GM12872 (cell line): ENCODE results near the gene MAPK8IP3.

Source experiments
- TF ChIP-seq, protein P1 (sequence below): IDR thresholded peaks from 3 replicates; pipeline ENCODE4 v1.5.1; 2011; ENCODE audit warnings: low read depth, mild to moderate bottlenecking, low read length, moderate library complexity; ENCODE audit not compliant: insufficient read depth

The MAPK8IP3 gene, protein sequence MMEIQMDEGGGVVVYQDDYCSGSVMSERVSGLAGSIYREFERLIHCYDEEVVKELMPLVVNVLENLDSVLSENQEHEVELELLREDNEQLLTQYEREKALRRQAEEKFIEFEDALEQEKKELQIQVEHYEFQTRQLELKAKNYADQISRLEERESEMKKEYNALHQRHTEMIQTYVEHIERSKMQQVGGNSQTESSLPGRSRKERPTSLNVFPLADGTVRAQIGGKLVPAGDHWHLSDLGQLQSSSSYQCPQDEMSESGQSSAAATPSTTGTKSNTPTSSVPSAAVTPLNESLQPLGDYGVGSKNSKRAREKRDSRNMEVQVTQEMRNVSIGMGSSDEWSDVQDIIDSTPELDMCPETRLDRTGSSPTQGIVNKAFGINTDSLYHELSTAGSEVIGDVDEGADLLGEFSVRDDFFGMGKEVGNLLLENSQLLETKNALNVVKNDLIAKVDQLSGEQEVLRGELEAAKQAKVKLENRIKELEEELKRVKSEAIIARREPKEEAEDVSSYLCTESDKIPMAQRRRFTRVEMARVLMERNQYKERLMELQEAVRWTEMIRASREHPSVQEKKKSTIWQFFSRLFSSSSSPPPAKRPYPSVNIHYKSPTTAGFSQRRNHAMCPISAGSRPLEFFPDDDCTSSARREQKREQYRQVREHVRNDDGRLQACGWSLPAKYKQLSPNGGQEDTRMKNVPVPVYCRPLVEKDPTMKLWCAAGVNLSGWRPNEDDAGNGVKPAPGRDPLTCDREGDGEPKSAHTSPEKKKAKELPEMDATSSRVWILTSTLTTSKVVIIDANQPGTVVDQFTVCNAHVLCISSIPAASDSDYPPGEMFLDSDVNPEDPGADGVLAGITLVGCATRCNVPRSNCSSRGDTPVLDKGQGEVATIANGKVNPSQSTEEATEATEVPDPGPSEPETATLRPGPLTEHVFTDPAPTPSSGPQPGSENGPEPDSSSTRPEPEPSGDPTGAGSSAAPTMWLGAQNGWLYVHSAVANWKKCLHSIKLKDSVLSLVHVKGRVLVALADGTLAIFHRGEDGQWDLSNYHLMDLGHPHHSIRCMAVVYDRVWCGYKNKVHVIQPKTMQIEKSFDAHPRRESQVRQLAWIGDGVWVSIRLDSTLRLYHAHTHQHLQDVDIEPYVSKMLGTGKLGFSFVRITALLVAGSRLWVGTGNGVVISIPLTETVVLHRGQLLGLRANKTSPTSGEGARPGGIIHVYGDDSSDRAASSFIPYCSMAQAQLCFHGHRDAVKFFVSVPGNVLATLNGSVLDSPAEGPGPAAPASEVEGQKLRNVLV (N-terminal part only)

DNA sequence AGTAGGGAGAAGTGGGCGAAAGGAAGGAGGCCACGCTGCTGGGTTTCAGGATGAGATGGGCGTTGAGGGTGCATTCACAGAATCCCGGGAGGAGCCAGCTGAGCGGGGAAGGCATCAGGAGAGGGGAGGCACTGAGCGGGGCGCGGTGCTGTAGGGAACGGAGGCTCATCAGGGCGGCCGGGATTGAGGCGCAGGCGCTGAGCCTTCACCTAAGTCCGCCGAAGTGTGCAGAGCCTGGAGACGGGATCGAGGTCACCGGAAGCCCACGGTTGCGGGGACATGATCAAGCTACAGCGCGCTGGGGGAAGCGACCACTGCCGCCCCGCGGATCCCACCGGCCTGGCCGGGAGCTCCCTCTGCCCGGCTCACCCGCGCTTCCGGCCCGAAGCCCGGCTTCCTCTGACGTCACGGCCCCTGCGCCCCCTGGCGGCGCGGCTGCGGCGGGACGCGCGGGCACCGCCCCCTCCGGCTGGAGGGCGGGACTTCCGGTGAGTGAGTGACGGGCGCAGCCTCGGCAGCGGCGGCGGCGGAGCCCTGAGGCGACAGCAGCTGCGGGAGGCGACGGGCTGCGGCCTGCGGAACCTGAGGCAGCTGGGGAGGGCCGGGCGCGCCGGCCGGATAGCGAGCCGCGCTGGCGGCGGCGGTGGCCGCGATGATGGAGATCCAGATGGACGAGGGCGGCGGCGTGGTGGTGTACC is at the start of gene MAPK8IP3:
Gene MAPK8IP3, plus strand, starts transcription at position 508 of the 698 bp plus-strand sequence. Its CDS starts 145 bp downstream, at position 653.
- TF ChIP-seq, protein P1, sequence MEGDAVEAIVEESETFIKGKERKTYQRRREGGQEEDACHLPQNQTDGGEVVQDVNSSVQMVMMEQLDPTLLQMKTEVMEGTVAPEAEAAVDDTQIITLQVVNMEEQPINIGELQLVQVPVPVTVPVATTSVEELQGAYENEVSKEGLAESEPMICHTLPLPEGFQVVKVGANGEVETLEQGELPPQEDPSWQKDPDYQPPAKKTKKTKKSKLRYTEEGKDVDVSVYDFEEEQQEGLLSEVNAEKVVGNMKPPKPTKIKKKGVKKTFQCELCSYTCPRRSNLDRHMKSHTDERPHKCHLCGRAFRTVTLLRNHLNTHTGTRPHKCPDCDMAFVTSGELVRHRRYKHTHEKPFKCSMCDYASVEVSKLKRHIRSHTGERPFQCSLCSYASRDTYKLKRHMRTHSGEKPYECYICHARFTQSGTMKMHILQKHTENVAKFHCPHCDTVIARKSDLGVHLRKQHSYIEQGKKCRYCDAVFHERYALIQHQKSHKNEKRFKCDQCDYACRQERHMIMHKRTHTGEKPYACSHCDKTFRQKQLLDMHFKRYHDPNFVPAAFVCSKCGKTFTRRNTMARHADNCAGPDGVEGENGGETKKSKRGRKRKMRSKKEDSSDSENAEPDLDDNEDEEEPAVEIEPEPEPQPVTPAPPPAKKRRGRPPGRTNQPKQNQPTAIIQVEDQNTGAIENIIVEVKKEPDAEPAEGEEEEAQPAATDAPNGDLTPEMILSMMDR: peak; percentile 78

DNA sequence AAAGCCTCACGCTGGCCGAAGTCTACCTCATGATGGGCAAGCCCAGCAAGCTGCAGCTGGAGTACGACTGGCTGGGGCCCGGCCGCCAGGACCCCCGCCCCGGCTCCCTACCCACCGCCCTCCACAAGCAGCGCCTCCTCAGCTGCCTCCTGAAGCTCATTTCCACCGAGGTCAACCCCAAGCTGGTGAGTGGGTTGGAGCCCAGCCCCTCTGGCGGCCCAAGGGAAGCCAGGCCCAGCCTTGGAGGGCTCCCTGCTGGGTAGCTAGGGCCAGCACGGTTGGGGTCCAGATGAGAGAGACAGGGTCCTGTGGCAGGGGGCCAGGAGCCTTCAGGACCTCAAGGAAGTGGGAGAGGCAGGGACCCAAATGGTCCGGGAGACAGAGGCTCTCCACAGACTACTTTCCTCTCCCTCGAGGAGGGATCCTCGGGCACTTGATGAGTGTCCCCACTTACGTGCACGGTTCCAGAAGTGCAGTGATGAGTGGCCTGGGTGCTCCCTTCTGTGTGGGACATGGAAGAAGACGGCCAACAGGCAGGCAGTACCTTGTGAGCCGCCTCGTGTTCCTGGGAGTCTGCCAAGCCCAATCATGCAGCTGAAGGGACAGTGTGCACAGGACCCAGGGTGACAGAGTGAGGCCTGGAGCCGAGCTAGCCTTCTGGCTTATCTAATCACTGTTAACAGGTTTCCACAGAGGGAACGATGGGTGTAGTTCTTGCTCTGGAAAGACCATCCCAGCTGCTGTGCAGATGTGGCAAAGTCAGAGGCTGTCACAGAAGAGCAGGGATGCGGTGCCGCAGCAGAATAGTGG is 49.0 kb upstream of the MAPK8IP3 start:
- TF ChIP-seq, protein P1: no peak

DNA sequence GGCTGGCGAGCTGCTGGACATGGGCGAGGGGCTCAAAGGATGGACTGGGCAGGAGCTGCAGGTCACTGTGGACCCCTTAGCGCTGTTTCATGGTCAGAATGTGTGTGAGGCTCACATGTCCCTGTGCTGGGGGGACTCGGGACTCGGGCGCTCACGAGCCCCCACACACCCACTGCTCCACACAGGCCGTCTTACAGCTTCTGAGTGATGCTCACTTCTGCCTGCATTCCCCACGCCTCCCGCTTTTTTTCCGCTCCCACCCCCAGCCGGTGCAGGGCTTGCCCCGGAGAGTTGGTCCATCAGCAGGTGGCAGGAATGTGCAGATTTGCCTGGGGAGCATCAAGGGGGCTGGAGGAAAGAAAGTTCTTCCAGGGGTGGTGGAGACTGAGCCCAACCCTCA is 48.2 kb upstream of the MAPK8IP3 start:
- TF ChIP-seq, protein P1: no peak

DNA sequence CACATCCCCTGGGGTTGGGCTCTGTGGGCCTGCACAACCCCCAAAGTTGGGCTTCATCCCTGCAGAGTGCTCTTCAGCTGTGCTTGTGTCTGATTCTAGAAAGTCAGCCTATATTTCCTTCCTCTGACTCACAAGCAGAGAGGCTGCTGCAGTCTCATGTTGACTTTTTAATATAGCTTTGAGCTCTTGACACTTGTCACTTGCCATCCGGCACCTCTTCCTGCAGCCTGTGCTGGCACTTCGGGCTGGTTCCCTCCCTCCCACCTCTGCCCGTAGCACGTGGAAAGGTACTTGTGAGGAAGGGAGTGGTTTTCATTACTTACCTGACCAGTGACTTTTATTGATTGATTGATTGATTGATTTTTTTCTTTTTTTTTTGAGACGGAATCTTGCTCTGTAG is 47.0 kb upstream of the MAPK8IP3 start:
- TF ChIP-seq, protein P1: no peak

DNA sequence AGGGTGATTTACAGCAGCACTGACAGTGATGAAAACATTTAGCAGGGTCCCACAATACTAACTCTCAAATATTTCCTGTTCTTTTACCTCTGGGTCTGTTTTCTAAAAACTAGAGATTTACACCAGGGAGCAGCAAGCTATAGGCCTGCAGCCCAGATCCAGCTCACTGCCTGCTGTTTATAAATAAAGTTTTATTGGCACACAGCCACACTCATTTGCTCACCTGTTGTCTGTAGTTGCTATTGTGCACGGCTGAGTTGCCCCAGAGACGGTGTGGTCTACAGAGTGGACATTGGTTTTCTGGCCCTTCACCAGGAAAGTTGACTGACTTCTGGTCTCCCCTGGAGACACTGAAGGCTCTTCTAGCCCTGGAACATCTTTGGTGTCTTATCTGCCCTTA is 44.2 kb upstream of the MAPK8IP3 start:
- TF ChIP-seq, protein P1: no peak

DNA sequence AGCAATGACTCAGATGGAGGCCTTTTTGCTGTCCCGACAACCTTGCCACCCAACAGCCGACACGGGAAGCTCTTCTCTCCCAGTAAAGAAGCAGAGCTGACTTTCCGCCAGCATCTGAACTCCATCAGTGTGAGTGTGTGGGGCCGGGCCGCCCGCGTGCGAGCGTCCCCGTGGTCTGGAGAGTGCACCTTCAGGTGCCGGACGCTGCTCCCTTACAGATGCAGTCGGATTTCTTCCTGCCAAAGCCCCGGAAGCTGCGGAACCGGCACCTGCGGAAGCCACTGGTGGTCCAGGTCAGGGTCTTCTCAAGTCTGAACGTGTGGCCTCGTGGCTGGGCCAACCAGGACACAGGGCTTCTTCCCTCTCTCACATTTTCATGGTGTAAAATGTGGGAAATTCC is 43.5 kb upstream of the MAPK8IP3 start:
- TF ChIP-seq, protein P1: no peak
